Stimulated activated CD8-positive, alpha-beta memory T cell treated with anti-CD3 and anti-CD28 coated beads, Interleukin-7, amount 100 ng/mL, for 24 hours (primary cell): ENCODE results near the gene NCBP1.

ENCODE experiments used
- DNase-seq: peaks from one replicate; pipeline ENCODE4 v3.0.0-alpha.2; 2020; ENCODE audit warnings: low read depth

Gene NCBP1

DNA sequence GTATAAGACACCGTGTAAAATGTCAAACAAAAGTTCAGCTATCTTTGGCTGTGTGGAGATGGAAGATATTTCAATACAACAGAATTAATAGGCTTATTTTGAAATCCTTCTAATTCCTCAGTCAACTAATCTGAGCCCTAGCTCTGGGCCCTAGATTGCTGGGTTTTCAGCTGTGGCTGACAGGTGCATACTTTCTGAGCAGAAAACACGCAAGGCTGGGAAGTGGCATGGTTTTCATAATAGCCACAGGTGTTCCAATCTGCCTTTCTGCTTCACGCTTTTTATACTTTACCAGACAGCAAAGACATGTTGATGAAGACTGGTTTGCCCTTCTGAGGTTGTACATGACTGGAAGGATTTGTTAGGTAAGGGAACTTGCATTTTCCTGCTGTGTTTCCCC lies 84.2 kb downstream of the NCBP1 start:
- no peak for DNase-seq

DNA sequence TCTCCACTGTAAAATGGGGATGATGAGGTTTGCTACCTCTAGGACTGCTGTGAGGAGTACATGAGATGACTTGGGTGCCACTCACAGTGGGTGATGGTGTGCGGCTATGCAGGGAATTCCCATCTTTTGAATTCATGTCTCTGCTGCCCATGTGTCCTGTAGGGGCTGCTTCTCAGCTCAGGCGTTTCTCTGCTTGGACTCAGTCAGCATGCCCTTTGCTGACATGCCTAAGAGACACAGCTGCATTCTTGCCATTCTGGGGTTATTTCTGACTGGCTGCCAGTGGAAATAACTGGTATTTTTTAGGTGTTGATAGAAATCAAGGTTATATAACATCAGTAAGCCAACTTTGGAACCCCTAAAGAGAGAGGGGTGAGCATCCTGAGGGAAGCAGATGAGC lies 87.8 kb downstream of the NCBP1 start:
- no peak for DNase-seq

DNA sequence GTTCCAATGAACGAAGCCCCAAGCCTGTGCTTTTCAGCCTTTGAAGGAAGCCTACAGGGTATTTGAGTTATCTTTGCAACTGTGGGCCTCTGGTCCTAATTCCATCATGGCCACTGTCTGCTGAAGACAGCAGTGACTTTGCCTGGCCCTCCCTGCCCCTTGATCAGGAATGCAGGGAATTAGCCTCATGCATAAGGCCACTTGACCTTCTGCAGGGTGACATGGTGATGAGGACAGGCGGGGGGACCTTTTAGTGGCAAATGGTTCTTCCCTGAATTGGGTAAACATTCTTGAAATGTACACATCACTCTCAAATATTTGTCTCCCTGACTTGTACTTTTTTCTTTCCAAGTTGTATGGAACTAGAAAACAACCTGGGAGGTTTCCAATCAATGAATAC lies 88.7 kb downstream of the NCBP1 start:
- DNase-seq: no peak
